NCI-H187 treated with DMSO at 0.1 percent for 48 hours (cell line): ENCODE measurements around the gene GPANK1.
A peak's percentile ranks its signal among the peaks of the same experiment; 100 is the strongest.
"Not testable (repeated sequence)": the region's sequence is repeated elsewhere in the genome, so short reads cannot be mapped to it uniquely, and the experiment has no call there.

Experiments used
- DNase-seq: peaks from one replicate; lab custom pipeline; 2025; lab: John Stamatoyannopoulos, UW

GPANK1 gene

DNA sequence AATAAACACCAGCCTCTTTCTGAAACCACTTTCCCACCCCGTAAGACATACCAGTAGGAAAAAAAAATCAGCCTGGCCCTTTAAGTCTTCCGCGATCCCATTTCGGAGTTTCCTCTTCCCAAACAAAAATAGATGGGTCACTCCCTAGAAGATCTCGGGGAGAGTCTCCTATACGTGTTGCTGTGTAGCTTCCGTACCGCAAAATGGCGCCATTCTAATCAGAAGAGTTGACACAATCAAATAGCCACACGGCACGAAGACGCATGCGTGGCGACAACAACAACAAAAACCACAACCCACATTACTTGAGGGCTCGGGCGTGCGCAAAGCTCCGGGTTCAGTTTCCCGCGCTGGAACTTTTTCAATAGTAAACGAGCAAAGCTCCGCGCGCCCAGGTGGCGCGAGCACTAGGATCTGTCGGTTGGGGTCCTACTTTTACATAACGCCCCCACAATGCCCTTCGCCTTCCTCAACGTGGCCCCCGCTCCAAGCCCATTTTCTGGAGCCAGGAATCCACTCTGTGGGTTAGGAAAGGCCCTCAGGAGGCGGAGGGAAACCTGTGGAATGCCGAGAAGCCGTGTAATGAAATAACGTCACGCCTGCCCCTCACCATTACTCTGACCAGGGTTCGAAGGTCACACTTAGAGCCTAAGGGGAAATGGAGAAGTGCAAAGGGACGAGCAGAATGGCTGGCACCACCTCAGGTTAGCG is at the start of gene GPANK1:
Gene GPANK1, minus strand, starts transcription at position 208 of the 711 bp plus-strand sequence. CDS start 519 bp downstream, outside the sequence.
- peak; percentile 14 for DNase-seq

DNA sequence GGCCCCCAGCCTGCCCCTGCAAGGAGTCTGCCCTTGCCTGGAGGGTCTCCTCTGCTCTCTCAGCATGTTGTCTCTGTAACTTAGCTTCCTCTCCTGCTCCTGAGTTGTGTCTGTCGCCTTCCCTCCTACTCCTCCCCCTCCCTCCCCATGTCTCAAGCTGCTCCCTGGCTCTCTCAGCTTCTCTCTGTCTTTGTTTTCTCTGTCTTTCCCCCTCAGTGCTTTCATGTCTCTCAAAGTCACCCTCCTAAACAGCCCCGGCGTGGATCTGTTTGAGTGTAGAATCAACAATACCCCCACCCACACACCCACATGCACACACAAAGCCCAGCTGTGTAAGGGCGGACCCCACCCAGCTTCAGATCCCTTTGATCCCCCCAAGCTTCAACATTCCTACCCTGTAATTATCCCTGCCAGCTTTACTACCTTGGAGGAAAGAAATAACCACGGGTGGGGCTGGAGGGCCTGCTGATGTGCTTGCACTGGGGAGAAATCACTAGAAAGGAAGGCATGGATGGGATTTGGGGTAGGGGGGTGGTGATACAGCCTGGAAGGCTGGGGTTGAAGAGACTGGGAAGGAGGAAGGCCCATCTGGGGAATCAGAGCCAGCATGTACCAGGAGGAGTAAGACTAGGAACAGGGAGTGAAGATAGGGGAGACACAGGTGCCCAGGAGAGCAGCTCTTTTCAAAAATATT is 49.3 kb upstream of the GPANK1 start:
- no peak for DNase-seq

DNA sequence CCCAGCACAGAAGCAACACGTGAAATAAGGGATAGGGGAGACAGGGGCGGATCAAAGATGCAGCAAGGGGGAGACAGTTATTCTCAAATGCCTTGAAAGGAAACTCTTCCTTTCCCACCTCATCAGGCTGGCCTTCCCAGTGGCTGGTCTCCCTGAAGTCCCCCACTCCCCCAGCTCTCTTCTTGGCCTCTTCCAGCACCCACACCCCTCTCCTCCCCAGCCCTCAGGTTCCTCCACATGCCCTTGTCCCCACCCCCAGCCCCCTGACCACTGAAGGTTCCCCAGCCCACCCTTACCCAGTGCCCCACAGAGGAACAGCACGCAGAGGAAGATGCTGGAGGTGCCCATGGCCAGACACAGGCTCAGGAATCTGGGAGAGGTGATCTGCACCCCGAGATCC is 48.7 kb upstream of the GPANK1 start:
- DNase-seq = no peak

DNA sequence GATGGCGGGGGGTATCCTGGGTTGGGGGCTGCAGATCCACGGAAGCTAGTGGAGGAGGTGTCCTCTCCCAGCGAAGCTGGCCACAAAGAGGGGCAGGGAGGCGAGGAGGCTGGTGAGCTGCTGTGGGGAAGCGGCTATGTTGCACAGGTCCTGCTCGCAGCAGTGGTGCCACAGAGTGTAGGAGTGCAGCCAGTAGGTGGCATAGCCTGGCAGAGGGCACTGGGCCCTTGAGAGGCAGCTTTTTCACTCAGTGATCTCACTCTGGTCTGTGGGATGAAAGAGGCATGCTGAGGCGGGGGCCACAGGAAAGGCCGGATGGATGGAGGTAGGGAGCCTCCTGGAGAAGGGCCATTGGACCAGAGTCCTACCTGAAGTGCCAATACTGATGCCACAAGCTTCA is 47.5 kb upstream of the GPANK1 start:
- DNase-seq = no peak

DNA sequence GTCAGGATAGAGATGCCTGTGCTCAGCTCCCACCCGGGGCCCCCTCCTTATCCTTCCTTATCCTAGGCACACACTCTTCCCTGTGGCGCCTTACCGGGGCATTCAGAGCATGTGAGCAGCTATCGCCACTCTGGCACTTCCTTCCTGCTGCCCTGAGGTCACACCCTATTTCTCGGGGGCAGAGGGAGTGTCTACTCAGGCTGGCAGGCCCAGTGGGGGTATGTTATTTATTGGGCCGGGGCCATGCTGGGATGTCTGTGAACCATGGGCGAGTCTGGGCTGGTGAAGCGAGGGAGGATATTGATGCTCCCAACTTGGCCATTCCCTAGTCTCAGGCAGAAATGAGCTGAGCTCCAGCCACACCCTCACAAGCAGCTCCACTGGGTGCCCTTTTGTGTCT is 46.4 kb upstream of the GPANK1 start:
- DNase-seq = no peak

DNA sequence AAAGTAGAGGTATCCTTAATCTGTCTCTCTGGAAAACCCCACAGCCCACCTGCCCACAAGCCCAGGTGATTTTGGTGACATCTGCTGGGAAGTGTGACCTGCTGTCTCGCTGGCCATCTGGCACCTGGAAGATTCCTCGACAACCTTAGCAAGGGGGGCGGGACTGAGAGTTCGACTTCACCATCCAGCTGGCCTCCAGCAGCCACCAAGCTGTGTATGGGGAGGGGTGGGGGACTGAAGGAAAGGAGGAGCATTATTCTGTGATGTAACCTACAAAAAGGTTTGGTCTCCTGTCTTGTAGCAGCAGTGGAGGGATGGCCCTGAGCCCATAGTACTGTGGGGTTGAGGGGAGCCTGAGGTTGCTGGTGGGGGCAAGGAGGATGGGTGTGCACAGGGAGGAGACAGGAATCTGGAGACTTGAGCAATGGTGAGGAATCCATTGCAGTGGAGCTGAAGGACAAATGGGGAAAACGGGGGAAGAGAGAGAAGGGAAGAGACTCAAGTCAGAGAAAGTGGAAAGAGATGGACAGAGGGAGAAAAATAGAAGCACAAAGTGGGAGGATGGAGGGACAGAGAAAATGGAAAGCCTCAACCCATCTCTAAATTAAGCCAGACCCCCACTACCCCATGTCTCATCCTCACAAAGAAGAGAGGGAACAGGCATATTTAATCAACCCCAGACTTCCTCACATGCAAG is 45.9 kb upstream of the GPANK1 start:
- DNase-seq = no peak

DNA sequence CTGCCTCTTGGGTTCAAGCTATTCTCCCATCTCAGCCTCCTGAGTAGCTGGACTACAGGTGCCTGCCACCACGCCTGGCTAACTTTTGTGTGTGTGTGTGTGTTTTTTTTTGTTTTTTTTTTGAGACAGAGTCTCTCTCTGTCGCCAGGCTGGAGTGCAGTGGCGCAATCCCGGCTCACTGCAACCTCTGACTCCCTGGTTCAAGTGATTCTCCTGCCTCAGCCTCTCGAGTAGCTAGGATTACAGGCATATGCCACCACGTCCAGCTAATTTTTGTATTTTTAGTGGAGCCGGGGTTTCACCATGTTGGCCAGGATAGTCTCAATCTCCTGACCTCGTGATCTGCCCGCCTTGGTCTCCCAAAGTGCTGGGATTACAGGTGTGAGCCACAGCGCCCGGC is 44.4 kb upstream of the GPANK1 start:
- not testable (repeated sequence) for DNase-seq

DNA sequence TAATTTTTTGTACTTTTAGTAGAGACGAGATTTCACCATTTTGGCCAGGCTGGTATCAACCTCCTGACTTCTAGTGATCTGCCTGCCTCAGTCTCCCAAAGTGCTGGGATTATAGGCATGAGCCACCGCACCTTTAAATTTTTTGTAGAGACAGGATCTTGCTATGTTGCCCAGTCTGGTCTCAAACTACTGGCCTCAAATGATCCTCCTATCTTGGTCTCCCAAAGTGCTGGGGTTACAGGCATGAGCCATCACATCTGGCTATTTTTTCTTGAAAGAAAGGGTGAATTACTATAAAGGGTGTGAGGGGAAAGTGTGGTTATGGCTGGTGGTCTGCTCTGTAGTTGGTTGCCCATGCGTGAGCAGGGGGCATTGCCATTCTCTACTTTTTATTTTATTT is 43.4 kb upstream of the GPANK1 start:
- no peak for DNase-seq

DNA sequence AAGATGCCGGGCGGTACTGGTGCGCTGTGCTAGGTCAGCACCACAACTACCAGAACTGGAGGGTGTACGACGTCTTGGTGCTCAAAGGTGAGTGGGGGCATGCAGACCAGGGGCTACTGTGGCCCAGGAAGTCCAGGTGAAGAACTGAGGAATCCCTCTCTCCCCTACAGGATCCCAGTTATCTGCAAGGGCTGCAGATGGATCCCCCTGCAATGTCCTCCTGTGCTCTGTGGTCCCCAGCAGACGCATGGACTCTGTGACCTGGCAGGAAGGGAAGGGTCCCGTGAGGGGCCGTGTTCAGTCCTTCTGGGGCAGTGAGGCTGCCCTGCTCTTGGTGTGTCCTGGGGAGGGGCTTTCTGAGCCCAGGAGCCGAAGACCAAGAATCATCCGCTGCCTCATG is 42.9 kb upstream of the GPANK1 start:
- no peak for DNase-seq

DNA sequence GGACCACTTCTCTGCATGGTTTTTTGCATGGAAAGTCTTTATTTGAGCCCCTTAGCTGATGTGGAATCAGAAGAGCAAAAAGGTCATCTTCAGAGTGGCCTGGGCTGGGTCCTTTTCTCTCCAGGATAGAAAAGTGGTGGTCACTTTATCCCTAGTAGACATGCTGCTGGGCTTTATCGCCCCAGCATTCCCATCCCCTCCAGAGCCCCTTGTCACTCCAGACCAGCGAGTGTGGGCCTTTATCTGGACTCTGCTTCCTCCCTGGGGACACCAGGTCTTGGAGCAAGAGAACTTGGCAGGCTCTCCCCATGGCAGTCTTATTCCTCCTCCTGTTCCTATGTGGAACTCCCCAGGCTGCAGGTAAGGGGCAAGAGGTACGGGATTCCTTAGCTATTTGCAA is 41.8 kb upstream of the GPANK1 start, which contains the start of gene LY6G6F:
Gene LY6G6F, plus strand, starts transcription at position 268 of the 400 bp plus-strand sequence. Its CDS starts 41 bp downstream, at position 309.
- DNase-seq = no peak

DNA sequence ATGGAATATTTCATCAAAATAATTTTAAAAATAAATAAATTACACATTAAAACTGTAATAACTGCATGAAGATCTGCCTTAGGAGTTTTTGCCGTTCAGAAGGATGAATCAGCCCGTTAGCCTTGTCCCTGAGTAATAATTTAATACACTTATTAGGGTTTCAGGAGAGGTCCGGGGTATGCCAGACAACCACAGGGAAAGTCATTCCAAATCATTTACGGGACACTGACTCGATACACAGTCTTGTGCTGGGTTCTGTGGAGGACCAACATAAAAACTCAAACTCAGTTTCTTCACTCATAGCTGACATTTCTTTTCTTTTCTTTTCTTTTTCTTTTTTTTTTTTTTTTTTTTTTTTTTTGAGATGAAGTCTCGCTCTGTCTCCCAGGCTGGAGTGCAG is 41.1 kb upstream of the GPANK1 start:
- no peak for DNase-seq

DNA sequence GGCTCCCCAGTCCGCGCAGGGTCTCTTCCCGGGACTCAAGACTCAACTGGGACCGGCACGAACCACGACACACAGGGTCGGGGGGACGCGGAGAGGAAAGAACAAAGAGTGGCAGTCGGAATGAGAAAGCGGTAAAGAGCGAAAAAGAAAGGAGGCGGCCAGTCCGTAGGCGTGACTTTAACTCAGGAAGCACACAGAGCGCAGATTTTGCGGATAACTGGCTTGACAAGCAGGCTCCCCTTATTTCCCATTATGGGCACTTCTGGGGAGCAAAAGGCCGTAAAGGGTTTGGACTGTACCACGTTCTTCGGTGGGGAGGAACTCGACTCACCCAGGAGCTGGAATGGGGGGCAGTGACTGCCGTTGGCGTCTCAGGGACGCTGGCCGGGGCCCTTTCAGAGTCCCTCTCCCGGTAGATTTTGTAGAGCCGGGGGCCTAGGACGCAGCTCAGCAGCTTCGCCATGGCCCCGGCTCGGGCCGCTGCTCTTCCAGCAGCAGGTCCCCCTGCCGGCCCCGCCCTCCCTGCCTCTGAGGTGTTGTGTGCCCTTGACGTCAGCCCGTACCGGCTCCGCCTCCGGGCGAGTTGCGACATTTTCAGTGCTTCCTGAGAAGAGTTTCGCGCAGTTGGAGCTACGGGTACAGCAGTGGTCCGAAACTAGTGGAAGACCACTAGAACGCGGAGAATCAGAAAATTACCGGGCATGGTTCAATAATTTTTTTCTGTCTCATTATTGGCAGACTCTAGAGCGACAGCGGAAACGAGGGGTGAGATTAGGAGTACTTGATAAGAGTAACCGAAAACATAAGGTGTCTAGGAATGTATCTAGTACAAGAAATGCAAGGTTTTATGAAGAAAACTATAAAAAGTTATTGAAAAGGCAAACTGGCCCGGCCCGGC is 38.3 kb upstream of the GPANK1 start, which contains the start of gene ABHD16A:
Gene ABHD16A, minus strand, starts transcription at position 506 of the 898 bp plus-strand sequence. Its CDS starts 43 bp downstream, at position 463.
- peak; percentile 57 for DNase-seq

DNA sequence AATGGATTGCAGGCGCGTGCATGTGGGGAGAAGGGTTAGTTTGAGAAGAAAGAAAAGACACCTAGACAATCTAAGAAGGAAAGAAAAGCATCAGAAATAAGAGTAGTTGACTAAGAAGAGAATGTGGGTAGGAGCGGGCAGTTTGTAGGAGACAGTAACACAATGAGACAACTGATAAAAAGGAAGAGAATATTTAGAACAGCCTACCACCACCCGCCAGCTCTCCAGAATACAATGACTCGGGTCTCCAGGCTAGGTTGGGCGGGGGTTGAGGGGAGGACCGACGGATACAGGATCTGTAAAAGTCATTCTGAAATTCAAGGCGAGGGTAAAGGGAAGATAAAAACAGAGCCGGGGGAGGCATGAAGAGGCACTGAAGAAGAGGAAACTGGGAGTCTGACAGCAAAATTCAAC is 37.6 kb upstream of the GPANK1 start:
- no peak for DNase-seq

DNA sequence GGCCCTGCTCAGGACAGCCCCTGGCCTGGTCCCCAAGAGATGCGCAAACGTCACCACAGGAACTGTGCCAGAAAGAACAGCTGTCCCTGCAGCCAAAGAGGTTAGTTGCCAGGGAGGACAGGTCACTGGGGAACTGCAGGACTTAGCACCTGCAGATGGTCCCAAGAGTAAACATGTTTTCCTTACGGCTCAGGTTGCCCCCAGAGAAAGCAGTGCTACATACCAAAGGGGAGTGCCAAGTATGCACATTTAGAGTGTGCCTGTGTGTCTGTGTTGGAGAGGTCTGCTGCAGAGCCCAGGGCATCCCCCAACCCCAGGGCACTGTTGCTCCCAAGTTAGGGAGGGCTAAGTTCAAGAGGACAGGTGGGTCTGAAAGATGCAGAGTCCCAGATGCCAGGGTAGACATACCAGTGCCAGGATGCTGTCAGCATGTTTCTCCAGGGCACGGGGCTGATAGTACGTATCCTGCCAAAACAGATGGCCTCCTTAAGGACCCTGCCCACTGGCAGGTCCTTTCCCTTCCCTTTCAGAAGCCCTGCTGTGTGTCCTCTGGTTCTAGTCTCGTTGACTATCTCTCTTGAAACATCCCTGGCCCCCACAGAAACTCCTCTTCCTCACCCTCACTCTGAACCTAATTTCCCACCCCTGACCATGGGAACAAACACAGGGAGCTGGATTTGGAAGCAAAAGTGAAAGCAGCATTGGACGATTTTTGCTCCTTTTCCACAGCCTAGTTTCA is 37.0 kb upstream of the GPANK1 start:
- no peak for DNase-seq

DNA sequence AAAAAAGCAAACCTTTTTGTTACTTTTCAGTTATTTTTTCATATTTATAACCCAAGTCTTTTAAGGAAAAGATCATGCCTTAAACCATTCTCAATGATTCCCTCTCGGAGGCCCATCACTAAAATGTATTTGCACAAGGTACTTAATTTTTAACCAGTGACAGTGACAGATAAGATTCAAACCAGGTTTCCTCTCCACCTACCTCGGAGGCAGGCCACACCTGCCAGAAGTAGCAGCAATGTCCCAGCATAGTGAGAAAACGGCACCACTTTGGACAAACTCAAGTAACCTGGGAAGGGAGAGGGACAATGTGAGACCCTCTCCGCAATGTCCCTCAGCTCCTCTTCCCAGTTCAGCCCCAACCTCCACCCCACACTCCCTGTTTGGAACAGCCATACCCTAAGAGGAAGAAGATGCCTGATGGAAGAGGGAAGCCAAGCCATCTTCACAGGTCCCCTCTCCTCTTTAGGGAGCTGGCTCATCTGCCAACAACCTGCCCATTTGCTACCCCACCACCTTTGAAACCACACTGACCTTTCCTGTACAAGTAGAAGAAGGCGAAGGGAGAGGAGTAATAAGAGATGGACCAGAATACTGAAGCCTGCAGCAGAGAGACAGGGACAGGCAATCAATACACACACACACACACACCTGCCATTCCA is 36.1 kb upstream of the GPANK1 start:
- DNase-seq = no peak

DNA sequence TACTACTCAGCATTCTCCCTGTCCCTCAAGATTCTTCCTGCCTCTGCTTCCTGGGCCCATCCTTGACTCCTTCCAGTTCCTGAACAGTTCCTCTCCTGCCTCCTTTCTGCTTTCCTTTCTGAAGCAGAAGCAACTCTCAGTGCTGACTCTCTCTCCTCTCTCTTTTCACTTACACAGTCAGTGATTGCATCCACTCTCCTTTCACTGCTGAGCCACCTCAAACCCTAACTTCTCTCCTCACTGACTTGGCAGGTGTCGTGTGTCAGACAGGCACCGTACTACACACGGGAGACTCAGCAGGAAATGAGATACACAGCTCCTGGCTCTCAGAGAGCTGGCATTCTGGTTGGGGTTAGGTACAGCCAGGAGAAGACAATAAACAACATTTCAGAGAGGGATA is 32.8 kb upstream of the GPANK1 start:
- DNase-seq = no peak

DNA sequence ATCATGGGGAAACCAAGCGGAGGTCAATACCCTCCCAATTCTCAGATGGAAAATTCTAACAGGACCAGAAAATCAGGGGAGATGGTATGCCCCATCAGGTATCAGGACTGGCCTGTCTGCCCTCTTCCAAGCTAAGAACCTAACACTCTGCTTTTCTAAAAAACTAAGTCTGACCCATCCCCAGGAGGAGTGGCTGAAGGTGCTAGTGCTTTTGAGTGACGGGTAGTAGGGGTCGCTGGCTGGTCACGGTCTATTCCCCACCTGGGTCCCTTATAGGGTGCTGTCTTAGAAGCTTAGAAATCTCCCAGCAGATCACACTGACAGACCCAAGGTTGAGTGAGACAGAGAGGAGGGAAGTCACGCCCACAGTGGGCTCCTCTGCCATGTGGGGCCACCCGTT is 28.7 kb upstream of the GPANK1 start:
- no peak for DNase-seq

DNA sequence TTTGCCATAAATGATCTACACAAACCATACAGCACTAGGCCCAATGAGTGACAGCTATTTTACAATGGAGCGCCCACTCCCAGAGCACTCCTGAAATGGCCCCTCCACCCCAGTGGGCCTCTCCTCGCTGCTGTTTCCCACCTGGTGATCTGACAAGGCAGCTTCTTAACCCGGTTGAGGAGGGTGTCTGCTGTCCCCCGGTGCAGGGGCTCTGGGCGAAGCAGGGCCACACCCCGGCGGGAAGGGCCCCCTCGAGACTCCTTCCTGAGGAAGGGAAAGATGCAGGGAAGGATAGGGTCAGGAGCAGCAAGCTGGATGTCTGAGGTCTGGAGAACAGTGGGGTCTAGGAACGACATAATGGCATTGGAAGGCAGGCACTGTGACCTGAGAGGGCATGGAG is 28.1 kb upstream of the GPANK1 start:
- DNase-seq = no peak

DNA sequence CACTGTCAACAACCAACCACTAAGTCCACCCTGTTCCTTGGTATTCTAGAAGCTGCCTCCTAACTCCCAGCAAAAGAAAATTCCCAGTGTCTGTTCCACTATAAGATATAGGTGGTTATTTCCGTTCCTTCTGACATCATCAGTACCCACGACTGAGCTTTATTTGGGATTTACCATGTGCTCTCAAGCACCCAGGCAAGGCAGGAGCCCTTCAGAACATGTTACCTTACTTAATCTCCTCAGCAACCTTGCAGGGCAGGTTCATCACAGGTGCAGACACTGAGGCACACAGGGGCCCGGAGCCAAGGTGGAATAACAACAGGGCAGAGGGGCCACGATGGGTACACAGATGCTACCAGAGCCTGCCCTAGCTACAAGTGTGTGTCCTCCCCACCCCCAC is 27.6 kb upstream of the GPANK1 start:
- no peak for DNase-seq

DNA sequence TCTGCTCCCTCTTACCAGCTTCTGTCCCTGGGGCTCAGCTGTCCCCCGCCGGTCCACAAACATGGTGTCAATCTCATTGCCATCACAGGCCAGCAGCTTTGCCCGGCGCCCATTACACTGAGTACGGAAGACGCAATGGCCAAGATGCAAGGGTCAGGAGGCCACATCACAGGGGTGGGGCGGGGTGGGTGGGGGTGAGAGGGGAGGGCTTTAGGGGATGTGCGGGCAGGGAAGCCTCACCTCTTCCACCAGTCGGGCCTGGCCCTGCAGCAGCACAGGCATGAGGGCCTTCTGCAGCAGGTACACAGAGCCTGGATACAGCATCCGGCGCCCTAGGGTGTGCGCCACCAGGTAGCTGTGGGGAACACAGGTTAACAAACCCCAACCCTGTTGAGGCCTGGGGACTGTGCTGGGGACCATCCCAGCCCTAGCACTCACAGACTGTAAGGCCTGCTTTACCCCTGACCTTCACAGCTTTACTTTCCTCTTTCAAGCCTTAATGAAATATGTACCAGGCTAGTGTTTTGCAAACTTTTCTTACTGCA is 26.8 kb upstream of the GPANK1 start:
- DNase-seq = no peak
